PC-3 (cell line): ENCODE data around the gene CASP2.

Source experiments
- CTCF ChIP-seq: fragments of 300-600 bp; sonication (generic); conservative IDR thresholded peaks from 2 replicates; pipeline ENCODE4 v1.5.1; 2017; ENCODE audit warnings: antibody characterized with exemption, low read depth, mild to moderate bottlenecking, low read length
- EZH2 ChIP-seq: fragments of 300-600 bp; sonication (generic); IDR thresholded peaks from one replicate; pipeline ENCODE4 v1.6.1; 2017; ENCODE audit warnings: antibody characterized with exemption, mild to moderate bottlenecking, low read length; ENCODE audit not compliant: unreplicated experiment
- EZH2phosphoT487 ChIP-seq: fragments of 300-600 bp; sonication (generic); IDR thresholded peaks from 2 replicates; pipeline ENCODE4 v1.6.1; 2018; ENCODE audit warnings: mild to moderate bottlenecking, antibody characterized with exemption, low read length, borderline replicate concordance

- no peak for TF ChIP-seq EZH2phosphoT487
- no peak for TF ChIP-seq CTCF
- TF ChIP-seq EZH2 = no peak
Measured at GRCh38 chr7:143323653-143324052, 35.5 kb downstream of the CASP2 start.
